Measurements from ENCODE around the gene EIF4ENIF1.

Gene EIF4ENIF1

DNA sequence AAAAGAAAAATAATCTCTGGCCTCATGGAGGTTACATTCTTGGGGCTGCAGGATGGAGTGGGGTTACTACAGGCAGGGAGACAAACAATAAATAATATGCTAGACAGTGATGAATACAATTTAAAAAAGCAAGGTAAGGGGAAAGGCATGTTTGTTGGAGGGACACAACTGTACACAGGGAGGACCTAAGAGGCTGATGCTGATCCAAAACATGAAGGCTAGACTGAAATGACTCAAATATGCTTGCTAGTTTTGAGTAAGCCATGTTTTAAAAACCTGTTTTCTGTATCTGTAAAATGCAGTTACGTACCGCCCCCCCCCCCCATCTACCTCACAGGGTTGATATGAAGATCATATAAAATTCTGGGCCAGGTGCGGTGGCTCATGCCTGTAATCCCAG is 44.0 kb downstream of the EIF4ENIF1 start:
- TF ChIP-seq, protein P1, sequence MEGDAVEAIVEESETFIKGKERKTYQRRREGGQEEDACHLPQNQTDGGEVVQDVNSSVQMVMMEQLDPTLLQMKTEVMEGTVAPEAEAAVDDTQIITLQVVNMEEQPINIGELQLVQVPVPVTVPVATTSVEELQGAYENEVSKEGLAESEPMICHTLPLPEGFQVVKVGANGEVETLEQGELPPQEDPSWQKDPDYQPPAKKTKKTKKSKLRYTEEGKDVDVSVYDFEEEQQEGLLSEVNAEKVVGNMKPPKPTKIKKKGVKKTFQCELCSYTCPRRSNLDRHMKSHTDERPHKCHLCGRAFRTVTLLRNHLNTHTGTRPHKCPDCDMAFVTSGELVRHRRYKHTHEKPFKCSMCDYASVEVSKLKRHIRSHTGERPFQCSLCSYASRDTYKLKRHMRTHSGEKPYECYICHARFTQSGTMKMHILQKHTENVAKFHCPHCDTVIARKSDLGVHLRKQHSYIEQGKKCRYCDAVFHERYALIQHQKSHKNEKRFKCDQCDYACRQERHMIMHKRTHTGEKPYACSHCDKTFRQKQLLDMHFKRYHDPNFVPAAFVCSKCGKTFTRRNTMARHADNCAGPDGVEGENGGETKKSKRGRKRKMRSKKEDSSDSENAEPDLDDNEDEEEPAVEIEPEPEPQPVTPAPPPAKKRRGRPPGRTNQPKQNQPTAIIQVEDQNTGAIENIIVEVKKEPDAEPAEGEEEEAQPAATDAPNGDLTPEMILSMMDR (IDR thresholded peaks at IDR 0.05; ENCODE audit: low read depth, low read length, missing control alignments): no peak
- DNase-seq (ENCODE audit: low read depth): no peak
- H3K4me3 ChIP-seq (ENCODE audit: low read depth, low read length): no peak overlapping the region
- in situ Hi-C loops (cut with HindIII; ENCODE audit: low sequenced_read_pairs): no loop called here

DNA sequence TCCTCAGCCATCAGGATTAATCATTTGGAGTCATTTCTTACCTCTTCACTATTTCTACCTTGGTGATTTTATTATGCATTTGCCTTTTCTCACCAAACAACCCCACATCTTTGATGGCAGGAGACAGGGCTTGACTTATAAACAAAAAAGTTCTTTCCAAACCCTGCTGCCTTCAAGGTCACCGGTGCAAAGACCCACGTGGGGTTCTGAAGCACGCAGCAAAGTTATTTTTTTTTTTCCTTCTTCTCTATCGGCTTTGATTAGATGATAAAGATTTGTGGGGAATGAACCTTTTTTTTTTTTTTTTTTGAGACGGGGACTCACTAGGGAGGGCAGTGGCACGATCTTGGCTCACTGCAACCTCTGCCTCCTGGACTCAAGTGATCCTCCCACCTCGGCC is 46.1 kb downstream of the EIF4ENIF1 start:
- no peak overlapping the region for H3K4me3 ChIP-seq (ENCODE audit: low read depth, low read length)
- DNase-seq (ENCODE audit: low read depth): no peak
- TF ChIP-seq, protein P1 (IDR thresholded peaks at IDR 0.05; ENCODE audit: low read depth, low read length, missing control alignments): no peak
- in situ Hi-C loops (cut with HindIII; ENCODE audit: low sequenced_read_pairs): no loop called here

DNA sequence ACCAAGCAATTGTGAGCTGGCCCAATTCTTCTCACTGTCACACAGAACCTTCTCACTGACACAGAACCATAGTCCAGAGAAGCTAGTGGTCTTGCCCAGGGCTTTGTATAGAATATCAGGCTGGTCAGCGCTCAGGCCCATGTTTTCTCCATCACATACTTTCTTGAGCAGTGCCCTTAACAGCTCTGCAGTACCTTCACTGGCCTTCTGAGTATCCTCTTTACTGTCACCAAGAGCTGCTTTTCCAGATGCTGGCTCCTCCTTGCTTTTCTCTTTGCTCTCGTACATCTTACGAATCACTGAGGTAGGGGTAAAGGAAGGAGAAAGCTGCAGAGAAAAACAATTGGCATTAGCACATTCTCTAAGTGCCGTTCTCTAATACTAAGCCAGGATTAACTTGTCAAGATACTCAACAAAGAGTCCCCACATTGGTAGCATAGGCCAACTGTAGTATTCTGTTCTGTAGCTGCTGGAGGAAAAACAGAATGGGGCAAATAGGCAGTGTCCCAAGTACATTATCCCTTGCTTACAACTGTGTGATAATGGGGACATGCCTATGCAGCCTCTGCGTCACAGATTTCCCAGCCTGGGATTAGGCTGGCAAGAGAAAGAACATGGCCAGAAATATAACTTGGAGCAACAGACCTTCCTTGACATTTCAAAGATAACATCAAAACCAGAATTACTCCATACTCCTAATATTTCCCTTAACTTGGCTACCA is 46.7 kb downstream of the EIF4ENIF1 start:
- H3K4me3 ChIP-seq (ENCODE audit: low read depth, low read length): no peak overlapping the region
- in situ Hi-C loops (cut with HindIII; ENCODE audit: low sequenced_read_pairs): no loop called here
- TF ChIP-seq, protein P1 (IDR thresholded peaks at IDR 0.05; ENCODE audit: low read depth, low read length, missing control alignments): no peak
- DNase-seq (ENCODE audit: low read depth): no peak

DNA sequence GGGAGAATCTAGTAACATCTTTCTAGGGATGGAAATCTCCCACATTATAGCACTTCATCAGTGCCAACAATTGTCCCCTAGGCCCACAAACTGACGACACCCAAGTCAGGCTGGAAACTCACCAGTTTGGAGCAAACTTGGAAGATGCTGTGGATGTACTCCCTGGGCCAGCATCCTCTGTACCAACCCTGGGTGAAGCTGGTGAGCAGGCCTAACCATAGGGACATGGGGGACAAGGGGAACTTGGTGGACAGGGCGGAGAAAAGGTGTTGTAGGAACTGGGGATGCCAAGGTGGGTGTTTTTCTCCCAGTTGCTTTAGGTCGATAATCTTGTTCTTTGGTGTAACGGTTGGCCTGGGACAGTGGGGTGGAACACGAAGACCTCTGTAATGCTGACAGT is 48.0 kb downstream of the EIF4ENIF1 start:
- no peak overlapping the region for H3K4me3 ChIP-seq (ENCODE audit: low read depth, low read length)
- DNase-seq (ENCODE audit: low read depth): no peak
- in situ Hi-C loops (cut with HindIII; ENCODE audit: low sequenced_read_pairs): no loop called here
- TF ChIP-seq, protein P1 (IDR thresholded peaks at IDR 0.05; ENCODE audit: low read depth, low read length, missing control alignments): no peak

DNA sequence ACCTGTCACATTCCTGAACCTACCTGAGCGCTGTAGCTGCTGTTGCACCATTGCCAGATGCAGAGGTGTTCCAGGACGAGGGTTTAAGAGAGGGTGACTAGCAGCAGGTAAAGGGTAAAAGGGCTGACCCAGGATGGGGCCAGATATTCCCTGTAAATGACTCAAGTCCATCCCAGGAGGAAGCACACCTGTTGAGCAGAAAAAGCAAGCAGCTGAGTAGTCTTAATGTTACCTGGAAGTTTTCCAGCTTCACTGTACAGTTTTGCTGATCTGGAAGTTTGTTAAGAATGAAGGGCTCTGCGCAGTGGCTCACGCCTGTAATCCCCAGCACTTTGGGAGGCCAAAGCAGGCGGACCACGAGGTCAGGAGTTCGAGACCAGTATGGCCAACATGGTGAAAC is 49.0 kb downstream of the EIF4ENIF1 start:
- TF ChIP-seq, protein P1 (IDR thresholded peaks at IDR 0.05; ENCODE audit: low read depth, low read length, missing control alignments): no peak
- DNase-seq (ENCODE audit: low read depth): no peak
- no peak overlapping the region for H3K4me3 ChIP-seq (ENCODE audit: low read depth, low read length)
- in situ Hi-C loops (cut with HindIII; ENCODE audit: low sequenced_read_pairs): no loop called here

DNA sequence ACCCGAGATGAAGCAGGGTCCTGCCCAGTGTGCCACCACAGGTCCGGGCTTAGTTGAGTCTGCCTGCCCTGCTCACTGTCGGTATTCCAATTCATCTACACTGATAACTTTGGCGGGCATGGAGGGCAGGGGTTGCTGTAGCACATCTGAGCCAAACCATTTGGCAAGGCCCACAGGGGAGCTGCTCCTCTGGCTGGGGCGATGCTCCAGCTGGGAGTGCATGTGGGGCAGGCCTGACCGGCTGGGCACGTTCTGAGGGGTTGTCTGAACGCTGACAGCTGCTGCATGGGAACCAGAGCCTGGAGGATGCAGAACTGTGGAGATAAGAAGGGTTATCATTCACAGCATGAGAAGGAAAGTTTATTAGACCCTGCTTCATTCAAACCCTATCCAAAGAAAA is 49.8 kb downstream of the EIF4ENIF1 start:
- TF ChIP-seq, protein P1 (IDR thresholded peaks at IDR 0.05; ENCODE audit: low read depth, low read length, missing control alignments): no peak
- in situ Hi-C loops (cut with HindIII; ENCODE audit: low sequenced_read_pairs): no loop called here
- H3K4me3 ChIP-seq (ENCODE audit: low read depth, low read length): no peak overlapping the region

More for the DNA sequence above, 49.8 kb downstream of the EIF4ENIF1 start:
- no peak for DNase-seq (ENCODE audit: low read depth)
